ENCODE data around the gene SNX9.

Gene SNX9

GRCh38 chr6:157994125-157994795 is 171.2 kb downstream of the SNX9 start:
- TF ChIP-seq CTCF (IDR thresholded peaks at IDR 0.05; ENCODE audit: insufficient read depth, missing control alignments): no peak
- no peak for FAIRE-seq
- DNase-seq (ENCODE audit: insufficient read length, low spot score): no peak
